Right forelimb (tissue), 1 donor: ENCODE results near the gene RPL26.
"Not testable (repeated sequence)": the region's sequence is repeated elsewhere in the genome, so short reads cannot be mapped to it uniquely, and the experiment has no call there.

ENCODE experiments used
- DNase-seq: peaks from one replicate; pipeline ENCODE4 v3.0.0-alpha.2; 2018

The RPL26 gene

DNA sequence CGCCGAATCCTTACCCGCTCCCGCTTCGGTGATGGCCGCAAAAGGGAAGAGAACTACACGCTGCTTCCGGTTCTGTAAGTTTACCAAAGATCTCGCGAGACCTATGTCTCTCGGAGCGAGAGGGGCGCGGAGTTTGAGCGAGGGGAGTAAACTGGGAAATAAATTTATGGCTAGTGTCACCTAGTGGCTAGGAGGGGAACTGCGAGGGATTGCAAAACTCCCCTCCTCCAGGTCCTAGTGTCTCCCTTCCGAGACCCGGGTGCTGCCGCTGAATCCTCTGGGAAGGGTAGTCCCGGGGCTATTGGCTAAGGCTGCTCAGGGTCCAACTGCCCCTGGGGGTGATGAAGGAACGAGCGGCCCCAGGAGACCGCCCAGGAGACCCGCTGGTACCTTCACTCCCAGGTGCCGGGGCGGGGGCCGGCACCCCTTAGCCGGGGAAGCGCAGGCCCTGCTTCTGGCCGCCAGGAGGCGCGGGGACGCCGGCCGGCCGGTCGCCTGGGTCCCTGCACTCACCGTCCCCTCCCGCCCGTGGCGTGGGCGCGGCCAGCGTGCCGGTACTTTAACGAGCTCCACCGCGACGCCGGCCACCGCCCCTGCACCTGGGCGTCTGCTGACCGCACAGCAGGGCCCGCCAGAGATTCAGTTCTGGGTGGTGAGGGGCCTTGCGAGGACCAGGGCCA is at the start of gene RPL26:
Gene RPL26 (minus strand): TSS at position 51 of the 680 bp plus-strand sequence. CDS start 883 bp downstream, outside the sequence.
- peak; percentile 97 for DNase-seq

DNA sequence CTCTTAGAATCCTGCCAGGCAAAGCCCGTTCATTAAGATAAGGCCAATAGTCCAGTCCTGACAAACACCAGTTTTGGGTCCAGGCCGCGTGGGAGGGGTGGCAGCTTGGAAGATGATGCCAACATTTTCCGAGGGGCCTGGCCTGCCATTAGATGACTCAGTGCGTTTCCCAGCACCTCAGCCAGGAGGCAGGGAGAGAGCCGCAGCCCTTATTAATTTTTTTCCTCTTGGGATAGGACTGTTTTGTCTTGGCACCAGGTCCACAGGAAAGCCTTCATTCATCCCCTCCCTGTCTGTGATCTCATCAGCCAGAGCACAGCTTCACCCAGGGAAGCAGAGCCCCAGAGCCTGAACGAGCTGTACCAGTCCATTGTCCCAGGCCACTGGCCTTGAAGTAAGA is 48.0 kb upstream of the RPL26 start:
- DNase-seq: no peak

DNA sequence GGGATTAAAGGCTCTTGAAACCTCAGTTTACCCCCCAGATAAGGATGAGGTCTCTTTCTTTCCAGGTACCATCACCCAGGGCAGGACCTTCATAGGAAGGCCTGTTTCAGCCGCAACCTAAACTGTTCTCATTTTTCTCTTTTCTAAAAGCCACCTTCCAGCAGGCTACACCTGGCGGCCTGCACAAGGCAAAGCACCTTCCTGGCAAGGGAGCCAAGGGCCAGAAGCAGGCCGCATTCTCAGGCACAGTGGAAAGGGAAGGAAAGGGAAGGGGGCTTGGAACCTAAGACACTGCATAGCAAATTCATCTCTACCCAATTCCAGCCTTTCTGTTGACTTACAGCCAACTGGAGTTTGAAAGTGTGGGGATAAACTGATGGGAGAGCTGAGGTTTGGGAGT is 43.8 kb upstream of the RPL26 start:
- DNase-seq: no peak

DNA sequence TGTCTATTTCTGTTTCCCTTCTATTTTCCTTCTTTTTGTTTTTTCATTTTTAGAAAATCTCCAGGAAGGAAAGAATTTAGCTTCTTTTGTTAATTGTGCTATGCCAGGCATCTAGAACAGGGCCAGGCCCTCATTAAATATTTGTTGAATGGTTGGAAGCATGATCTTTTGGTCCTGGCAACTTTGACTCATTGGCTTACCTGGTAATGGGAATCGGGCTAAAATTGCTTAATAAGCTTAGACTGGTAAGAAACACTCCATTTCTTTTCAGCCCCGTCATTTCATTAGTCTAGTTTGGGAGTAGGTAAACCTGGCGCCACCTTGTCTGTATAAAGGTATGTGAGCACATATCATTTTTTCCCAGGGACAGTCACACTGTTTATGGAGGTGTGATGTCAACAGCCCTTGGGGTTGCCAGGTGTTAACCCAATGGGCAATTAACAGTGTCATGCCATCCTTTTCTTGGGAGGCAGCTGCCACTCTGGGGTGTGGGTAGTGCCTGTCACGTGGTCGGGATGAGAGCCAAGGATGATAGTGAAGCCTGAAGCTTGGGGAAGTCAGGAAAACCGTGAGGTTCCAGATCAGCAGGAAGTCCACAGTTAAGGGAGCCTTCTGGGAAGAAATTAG is 43.2 kb upstream of the RPL26 start:
- no peak for DNase-seq

DNA sequence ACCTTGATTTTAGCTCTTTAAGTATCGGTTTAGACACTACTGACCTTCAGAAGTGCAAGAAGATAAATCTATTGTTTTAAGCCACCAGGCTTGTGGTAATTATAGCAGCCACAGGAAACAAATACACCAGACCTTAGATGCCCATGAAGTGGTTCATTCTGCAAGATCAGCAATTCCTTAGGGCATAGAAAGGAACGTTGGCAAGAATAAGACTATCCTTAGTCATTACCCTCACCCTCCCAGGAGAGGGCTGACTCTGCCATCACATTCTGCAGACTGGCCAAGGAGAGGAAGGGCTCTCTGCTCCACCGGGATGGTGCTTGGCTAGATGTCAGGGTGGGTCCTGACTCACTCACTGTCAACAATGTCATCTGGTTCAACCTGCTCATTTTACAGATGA is 38.6 kb upstream of the RPL26 start:
- no peak for DNase-seq

DNA sequence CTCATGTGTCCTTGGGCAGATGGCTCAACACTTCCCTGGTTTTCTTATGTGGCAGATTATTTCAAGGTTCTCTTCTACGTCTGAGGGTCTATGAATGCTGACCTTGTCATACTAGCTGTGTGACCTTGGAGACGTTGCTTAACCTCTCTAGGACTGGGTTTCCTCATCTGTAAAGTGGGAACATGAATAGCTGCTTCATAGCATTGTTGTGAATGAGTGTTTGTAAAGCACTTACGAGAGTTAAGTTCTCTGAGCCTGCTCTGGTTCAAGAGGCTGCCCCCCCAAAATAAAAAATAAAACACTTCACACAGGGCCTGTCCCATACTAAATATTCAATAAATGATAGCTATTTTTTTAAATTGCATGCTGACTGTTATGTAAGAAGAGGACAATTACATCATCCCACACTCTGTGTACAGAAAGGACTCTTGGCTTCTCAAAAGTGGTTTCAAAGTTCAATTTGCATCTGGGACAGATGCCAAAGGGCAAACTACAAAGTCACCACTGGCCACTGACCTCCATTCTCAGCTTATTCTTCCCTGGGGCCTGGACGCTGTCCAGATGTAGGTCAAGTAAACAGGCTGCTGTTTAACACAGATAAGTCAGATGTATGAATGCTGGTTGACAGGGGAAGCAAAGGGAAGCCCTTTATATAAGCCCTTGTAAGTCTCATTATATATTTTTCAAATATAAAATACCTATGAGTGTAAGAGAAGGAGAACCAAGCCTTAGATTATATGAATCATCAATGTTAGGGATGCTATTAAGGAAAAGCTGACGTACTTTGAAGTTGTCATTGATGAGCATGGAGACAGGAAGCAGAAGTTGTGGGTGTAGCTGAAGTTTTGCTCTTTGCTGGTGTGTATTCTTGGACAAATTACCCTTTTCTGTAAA is 37.3 kb upstream of the RPL26 start:
- no peak for DNase-seq

DNA sequence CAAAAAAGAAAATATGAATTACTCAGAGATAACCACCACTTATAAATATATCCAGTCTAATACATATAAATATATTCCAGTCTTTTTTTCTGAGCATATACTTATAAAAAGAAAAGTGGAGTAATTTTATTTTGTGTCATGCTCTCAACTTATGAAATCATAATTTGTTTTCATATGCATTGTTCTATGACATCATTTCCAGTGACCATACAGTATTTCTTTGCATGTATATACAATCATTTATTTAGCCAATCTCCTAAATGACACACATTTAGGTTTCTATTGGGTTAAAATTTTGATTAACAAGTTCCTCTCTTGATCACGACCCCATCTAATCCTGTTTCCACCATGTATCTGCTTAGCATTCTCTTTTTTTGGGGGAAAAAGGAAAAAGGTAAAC is 36.3 kb upstream of the RPL26 start:
- DNase-seq: no peak

DNA sequence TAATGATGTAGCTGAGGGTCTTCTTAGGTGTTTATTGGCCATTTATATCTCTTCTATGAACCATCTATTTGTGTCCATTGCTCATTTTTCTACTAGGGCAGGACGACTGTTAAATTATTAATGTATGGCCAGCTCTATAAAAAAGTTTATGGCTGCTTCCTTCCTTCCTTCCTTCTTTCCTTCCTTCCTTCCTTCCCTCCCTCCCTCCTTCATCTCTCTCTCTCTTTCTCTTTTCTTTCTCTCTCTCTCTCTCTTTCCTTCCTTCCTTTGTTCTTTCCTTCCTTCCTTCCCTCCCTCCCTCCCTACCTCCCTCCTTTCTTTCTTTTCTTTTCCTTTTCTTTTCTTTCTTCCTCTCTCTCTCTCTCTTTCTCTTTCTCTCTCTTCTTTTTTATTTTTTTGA is 35.5 kb upstream of the RPL26 start:
- DNase-seq: no peak

DNA sequence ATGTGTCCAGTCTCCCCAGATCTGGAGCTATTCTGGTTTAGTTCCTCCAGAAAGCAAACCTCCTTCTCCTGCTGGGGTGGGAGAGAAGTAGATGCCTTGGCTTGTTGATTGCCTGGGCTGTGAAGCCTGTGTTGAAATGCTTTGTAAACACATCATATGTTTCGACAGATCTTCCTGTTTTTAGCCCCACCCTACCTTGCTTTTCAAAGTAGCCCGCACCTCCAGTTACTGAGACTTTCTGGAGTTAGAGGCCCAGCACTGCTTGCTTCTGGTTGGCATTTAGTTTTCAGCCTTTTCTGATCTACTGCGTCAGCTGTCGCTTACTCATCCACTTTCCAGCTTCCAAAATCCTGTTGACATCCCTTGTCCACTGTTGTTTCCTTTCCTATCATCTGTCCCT is 34.8 kb upstream of the RPL26 start:
- DNase-seq: no peak

DNA sequence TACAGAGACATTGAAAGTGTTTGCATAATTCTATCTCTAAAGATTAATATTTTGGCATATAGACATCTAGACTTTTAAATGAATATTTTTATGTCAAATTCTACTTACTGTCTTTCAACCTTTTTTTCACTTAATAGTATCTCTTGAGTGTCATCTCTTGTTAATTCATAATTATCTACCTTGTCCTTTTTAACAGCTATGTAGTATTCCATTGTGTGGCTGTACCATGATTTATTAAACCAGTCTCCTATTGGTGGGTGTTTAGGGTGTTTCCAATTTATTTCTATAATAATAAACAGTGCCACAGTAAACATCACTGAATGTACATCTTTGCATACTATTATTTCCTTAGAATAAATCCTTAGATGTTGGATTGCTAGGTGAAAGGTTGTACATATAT is 30.9 kb upstream of the RPL26 start:
- no peak for DNase-seq

DNA sequence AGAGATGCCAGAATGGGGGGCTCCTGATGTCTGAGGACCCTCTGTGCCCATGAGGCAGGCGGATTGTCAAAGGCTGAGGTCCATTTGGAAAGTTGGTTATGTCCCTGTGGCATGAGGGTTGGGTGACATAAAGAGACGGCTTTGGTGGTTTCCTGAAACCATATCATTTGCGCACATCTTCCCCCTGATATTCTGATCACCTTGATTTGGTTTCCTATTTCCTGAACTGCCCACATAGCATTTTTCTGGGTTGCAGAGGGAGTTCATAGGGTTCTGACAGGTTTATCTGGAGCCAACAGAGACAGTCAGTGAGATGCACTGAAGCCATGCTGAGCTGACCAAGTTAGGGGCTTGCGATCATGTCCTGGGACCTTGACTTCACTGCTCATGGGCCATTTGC is 30.3 kb upstream of the RPL26 start:
- DNase-seq: no peak

DNA sequence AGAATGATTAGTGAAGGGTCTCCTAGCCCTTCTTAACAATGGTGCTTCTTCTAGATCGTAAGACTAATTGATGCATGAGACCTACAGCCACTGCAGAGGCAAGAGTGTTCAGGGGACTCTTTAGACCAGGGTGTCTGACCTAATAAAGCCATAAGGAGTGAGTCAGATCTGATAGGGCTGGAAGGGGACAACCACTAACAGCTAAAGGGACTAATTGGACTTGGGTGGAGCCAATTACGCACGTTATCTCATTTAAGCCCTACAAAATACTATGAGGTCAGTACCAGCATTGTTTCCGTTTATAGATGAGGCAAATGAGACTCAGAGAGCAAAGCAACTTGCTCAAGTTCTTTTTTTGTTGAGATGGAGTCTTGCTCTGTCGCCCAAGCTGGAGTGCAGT is 29.1 kb upstream of the RPL26 start:
- no peak for DNase-seq

DNA sequence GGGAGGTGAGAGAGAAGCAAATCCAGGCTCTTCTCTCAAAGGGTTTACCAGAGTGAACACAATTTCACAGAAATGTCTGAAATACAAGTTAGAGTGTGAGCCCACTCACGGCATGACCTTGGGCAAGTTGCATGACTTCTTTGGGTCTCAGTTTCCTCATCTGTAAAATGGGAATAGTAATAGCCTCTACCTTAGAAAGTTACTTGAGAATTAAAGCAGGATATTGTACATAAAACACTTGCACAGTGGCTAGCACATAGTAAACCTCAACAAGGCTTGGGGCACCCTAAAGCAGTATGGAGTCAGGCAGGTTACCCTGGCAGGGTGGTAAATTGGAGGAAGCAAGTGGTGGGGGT is 27.9 kb upstream of the RPL26 start:
- DNase-seq: no peak

DNA sequence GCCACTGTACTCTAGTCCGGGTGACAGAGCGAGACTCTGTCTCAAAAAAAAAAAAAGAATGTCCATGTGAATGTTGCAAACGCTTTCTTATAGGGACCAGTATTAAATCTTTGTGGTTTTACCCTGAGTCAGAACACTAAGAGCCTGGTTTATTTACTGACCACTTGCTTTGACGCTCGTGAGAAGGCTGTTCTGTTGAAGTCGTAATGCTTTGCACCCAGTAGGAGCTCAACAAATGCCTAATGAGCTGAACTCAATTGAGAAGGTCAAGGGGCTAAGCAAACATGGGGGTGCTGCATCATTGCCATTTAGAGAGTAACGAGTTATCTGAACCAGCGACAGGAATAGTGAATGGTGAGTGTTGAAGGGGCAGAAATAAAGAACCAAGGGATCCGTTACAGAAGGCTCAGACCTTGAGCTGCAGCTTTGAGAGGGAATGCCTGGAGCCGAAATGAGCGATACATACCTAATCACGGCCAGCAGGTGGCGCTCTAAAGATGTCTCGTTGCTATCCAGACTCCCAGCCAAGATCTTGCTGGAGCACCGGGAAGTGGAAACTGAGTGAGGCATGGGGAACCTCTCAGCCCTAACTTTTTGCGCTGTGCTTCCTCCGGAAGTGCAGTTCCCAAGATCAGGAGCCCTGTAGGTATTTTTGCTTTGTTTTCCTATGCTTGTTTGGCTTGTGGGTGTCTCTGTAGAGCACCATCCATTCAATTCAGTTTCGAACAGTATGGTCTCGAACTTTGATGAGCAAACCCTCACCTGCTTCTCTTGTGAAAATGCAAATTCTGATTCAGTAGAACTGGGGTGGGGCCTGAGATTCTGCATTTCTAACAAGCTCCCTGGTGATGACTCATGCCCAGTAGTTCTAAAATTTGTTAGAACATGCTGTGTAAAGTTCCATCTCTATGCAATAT is 27.2 kb upstream of the RPL26 start:
- DNase-seq: peak; percentile 93

DNA sequence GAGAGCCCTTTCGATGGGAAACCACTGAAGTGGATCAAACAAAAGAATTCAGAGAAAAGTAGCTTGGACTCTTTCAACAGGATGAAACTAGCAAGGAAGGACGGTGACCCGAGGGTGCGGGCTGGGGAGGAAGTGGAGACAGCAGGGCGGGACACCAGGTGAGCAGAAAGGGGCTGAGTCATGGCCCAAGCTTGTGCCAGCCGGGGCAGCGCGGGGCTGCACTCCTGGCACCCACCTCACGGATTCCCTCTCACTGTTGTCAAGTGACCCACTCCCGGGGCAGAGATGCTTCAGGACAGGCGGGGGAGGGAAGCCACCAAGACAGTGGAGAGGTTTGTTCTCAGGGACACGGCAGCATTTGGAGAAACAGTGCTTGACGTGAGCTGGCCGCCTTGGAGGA is 25.4 kb upstream of the RPL26 start:
- no peak for DNase-seq

DNA sequence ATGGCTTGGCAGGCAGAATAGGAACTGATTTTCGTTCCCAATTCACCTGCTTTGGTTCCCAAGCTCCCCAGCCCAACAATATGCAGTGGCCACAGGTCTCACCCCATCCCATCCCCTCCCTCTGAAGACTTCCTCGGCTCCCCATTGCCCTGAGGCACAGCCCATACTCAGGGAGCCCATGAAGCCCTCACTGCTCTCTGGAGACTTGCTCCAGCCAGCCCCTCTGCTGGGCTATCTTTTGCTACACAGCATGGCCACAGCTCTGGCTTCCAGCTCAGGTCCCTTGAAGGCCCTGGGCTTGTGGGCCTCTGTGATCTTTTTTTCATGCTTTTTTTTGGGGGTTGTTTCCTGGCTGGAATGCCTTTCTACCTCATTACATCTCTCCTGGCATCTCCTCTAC is 23.2 kb upstream of the RPL26 start:
- DNase-seq: no peak

DNA sequence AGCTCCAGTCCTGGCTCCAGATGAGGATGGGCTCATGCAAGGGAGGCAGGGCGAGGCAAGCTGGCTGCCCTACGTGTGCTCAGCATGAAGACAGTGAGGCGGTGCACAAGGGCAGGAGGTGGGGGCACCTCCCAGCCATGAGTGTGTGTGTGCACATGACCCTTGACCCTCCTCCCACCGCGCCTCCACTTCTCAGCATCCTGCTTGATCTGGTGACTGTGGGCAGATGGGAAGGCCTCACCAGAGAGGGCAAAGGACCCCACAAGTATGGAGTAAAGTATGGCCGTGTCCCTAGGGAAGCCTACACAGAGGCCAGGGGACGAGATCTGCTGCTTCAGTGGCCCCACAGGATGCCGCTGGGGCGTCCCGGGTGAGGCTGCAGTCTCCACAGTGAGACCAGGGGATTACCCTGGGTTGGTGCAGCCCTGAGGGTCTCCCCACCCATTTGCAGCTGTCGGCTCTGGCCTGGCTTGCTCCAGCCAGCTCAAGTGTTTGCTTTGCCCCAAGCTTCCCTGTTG is 22.6 kb upstream of the RPL26 start:
- no peak for DNase-seq

DNA sequence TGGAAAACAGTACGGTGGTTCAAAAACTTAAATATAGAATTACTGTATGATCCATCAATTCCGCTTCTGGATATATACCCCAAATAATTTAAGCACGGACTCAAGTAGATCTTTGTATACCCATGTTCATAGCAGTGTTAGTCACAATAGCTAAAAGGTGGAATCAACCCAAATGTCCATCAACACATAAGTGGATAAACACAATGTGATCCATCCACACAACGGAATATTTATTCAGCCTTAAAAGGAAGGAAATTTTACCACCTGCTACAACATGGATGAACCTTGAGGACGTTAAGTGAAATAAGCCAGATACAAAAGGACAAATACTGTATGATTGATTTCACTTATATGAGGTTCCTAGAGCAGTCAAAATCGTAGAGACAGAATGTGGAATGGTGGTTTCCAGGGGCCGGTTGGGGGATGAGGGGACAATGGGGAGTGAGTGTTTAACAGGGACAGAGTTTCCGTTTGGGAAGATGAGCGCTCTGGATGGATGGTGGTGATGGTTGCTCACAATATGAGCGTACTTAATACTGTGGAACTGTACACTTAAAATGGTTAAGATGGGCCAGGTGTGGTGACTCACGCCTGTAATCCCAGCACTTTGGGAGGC is 20.0 kb upstream of the RPL26 start:
- no peak for DNase-seq

DNA sequence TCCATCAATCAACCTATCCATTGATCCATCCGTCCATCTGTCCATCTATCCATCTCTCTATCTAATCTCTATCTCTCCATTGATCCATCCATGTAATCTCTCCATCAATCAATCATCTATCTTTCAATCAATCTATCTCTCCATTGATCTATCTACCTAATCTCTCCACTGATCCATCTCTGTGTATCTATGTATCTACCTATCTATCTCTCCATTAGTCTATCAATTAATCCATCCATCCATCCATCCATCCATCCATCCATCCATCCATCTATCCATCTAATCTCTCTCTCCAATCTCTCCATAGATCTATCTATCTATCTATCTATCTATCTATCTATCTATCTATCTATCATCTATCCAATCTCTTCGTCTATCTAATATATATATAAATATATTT is 18.1 kb upstream of the RPL26 start:
- DNase-seq: no peak

DNA sequence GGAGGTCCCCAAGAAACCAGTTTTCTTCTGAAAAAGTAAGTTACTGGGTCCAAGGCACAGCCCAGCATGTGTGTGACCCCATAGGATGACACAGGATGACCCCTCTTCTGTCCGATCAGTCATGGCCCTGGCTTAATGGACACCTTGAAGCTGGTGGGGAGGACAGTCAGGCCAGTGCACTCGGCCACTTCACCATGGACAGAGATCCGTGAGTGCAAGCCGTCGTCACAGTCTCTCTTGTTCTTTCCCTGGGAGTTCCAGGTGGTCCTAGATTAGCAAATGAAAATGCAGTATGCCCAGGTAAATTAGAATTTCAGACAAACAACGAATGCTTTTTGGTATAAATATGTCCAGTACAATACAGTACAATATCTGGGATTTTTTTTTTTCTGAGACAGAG is 16.0 kb upstream of the RPL26 start:
- DNase-seq: no peak

DNA sequence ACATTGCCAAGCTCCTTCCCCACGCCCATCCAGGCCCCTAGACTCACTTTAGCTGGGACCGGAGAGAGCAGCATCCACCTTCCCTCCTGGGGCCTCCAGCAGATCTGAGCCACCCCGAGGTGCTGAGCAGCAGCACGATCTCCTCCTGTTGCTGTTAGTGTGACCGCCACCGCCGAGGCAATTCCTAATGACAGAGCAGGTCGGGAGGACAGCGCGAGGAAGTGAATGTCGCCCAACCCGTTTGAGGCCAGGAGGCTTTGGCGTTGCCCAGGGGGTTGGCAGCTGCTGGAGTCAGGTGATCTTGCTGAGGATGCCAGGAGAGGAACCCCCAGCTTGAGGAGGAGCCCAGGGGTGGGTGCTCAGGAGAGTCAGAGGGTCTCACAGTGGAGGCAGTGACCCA is 14.6 kb upstream of the RPL26 start, which contains the start of gene RNF222:
Gene RNF222 (minus strand): TSS at position 192 of the 400 bp plus-strand sequence. CDS start 4,366 bp downstream, outside the sequence.
- DNase-seq: no peak

DNA sequence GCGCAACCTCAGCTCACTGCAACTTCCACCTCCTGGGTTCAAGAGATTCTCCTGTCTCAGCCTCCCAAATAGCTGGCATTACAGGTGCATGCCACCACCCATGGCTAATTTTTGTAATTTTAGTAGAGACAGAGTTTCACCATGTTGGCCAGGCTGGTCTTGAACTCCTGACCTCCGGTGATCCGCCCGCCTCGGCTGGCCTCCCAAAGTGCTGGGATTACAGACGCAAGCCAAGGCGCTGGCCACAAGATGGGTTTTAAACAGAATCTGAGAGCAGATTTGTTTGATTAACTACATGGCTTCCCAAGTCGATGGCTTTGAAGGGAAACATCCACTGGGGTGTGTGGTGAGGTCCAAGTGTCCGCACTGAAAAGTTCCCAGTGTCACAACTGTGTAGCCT is 11.5 kb upstream of the RPL26 start:
- DNase-seq: not testable (repeated sequence)
